Kidney (tissue), 14 donors: ENCODE measurements around the gene PNLDC1. TPM values are rescaled to one million over a fixed set of nuclear protein-coding genes. Genes with fewer than 3 reads are reported as not detected.

Source experiments
- DNase-seq, 5 donors: peaks; one replicate each; pipeline ENCODE4 v3.0.0-alpha.2; 2013 to 2020
- FAIRE-seq: peaks from 2 replicates; lab custom pipeline; 2012; peaks lifted over from hg19 to GRCh38; lab: Jason Lieb, UNC
- H3K27ac ChIP-seq, 2 donors: one replicate each; pipeline ENCODE4 v1.7.0; 2013; ENCODE audit warnings: low read depth in 2 of 2, low read length in 2 of 2, inconsistent platforms in 1 of 2
- H3K27me3 ChIP-seq: one replicate; pipeline ENCODE4 v1.7.1; 2013; ENCODE audit warnings: low read length, inconsistent platforms; ENCODE audit not compliant: control insufficient read depth, insufficient read depth
- H3K36me3 ChIP-seq, 3 donors: one replicate each; pipeline versions ENCODE4 v1.7.0 to v1.7.1; 2013; ENCODE audit warnings: low read length in 3 of 3, control low read depth in 1 of 3, inconsistent platforms in 1 of 3; ENCODE audit not compliant: insufficient read depth in 3 of 3, control insufficient read depth in 2 of 3
- H3K4me1 ChIP-seq, 3 donors: one replicate each; pipeline versions ENCODE4 v1.7.0 to v1.7.1; 2013; ENCODE audit warnings: low read length in 3 of 3, inconsistent platforms in 1 of 3, low read depth in 1 of 3; ENCODE audit not compliant: control insufficient read depth in 2 of 3, insufficient read depth in 2 of 3
- H3K4me3 ChIP-seq, 3 donors: one replicate each; pipeline versions ENCODE4 v1.7.0 to v1.8.1; 2013; ENCODE audit warnings: low read length in 3 of 3, control low read depth in 1 of 3, inconsistent platforms in 1 of 3
- H3K9ac ChIP-seq, 3 donors: one replicate each; pipeline versions ENCODE4 v1.7.0 to v1.7.1; 2013; ENCODE audit warnings: low read length in 3 of 3, control low read depth in 1 of 3, inconsistent platforms in 1 of 3
- H3K9me3 ChIP-seq, 3 donors: one replicate each; pipeline versions ENCODE4 v1.7.0 to v1.7.1; 2013; ENCODE audit warnings: low read length in 3 of 3, control low read depth in 1 of 3, inconsistent platforms in 1 of 3; ENCODE audit not compliant: control insufficient read depth in 2 of 3, insufficient read depth in 1 of 3
- intact Hi-C: fragments of 100-400 bp; cut with DNase I; formaldehyde crosslinking; loops from one replicate; pipeline ENCODE4 v1.11.1; 2022
- polyA plus RNA-seq: library from polyadenylated mRNA; stranded (reverse); fragments of 350-450 nt; fragmentation: Illumina TruSeq; extraction: RNeasy Lipid Tissue Mini Kit (QIAGEN cat#74804); gene quantifications from one replicate; pipeline ENCODE4 v1.2.3, GENCODE V29; 2014; ENCODE audit warnings: low read depth, low replicate concordance; ENCODE audit not compliant: insufficient read depth
- total RNA-seq: library from RNA; stranded (reverse); fragmentation: NEBNext Ultra II Directional; extraction: Animal tissue kit (Norgen Biotek cat#: 25700); gene quantifications from one replicate; pipeline ENCODE4 v1.2.1, GENCODE V29; 2021
- TF ChIP-seq, protein P1 (sequence below): IDR thresholded peaks from 3 replicates; pipeline ENCODE4 v1.5.1; 2012; ENCODE audit warnings: mild to moderate bottlenecking, moderate library complexity, borderline replicate concordance; ENCODE audit not compliant: insufficient read depth; ENCODE audit errors: extremely low read depth
- donor health status: control.
- donor health status: control.
- donor health status: control.
- donor health status: control.
- donor health status: control.
- donor health status: DM: yes; HTN: yes; CAD: no.
- donor health status: Normal renal cell carcinoma (clear cell type).

Gene PNLDC1
- total and polyA plus RNA-seq, 2 donors from 2014 or later = 0.34 TPM; not detected in 1

DNA sequence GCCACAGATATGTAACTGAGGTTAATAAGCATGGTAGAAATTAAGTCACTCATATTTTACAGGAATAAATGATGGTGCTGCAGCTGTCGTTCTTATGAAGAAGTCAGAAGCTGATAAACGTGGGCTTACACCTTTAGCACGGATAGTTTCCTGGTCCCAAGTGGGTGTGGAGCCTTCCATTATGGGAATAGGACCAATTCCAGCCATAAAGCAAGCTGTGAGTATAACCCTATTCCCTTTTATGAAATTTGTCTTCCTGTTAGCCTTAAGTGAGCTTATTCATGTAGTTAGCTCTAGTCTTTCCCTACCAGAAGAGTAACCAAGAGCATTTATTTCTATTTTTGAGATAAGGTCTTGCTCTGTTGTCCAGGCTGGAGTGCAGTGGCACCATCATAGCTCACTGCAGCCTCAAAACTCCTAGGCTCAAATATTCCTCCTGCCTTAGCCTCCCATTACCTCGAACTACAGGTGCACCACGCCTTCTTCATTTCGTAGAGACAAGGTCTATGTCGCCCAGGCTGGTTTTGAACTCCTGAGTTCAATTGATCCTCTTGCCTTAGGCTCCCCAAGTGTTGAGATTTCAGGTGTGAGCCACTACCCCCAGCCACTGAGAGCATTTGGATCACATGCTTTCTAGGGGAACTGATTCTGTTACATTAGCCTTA is 22.7 kb upstream of the PNLDC1 start:
- no peak overlapping the region for H3K4me3 ChIP-seq
- TF ChIP-seq, protein P1, sequence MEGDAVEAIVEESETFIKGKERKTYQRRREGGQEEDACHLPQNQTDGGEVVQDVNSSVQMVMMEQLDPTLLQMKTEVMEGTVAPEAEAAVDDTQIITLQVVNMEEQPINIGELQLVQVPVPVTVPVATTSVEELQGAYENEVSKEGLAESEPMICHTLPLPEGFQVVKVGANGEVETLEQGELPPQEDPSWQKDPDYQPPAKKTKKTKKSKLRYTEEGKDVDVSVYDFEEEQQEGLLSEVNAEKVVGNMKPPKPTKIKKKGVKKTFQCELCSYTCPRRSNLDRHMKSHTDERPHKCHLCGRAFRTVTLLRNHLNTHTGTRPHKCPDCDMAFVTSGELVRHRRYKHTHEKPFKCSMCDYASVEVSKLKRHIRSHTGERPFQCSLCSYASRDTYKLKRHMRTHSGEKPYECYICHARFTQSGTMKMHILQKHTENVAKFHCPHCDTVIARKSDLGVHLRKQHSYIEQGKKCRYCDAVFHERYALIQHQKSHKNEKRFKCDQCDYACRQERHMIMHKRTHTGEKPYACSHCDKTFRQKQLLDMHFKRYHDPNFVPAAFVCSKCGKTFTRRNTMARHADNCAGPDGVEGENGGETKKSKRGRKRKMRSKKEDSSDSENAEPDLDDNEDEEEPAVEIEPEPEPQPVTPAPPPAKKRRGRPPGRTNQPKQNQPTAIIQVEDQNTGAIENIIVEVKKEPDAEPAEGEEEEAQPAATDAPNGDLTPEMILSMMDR = no peak
- H3K9me3 ChIP-seq = no peaks in the 10 kb centered on the region
- H3K36me3 ChIP-seq = peaks cover 16 to 49% (median 41%) of the 10 kb centered on the region in 3 donors
- no peak for FAIRE-seq
- H3K9ac ChIP-seq = no peak overlapping the region
- no peak overlapping the region for H3K27ac ChIP-seq
- intact Hi-C loops = no loop called here
- no peak for DNase-seq
- H3K27me3 ChIP-seq = no peaks in the 10 kb centered on the region
- H3K4me1 ChIP-seq = no peaks in the 10 kb centered on the region

DNA sequence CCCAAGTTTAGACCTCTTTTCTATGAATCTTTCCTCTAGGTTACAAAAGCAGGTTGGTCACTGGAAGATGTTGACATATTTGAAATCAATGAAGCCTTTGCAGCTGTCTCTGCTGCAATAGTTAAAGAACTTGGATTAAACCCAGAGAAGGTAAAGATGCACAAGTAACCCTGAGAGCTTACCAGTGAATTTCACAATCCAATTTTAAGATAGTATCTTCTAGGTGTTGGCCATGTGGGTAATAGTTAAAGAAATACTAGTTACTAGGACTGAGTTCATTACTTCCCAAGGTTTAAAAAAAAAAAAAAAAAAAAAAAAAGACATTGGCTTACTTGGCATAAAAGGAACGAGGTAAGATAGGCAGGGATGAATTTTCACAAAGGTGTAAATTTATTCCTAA is 21.9 kb upstream of the PNLDC1 start:
- intact Hi-C loops = no loop called here
- H3K27ac ChIP-seq = no peak overlapping the region
- FAIRE-seq (no peak), DNase-seq (no peak)
- H3K9me3 ChIP-seq = no peaks in the 10 kb centered on the region
- no peaks in the 10 kb centered on the region for H3K4me1 ChIP-seq
- TF ChIP-seq, protein P1 = no peak
- no peaks in the 10 kb centered on the region for H3K27me3 ChIP-seq
- no peak overlapping the region for H3K9ac ChIP-seq
- no peak overlapping the region for H3K4me3 ChIP-seq
- H3K36me3 ChIP-seq = peaks cover 23 to 57% (median 48%) of the 10 kb centered on the region in 3 donors

GRCh38 chr6:159778542-159779103 is 21.5 kb upstream of the PNLDC1 start:
- FAIRE-seq (no peak), DNase-seq (no peak)
- no peaks in the 10 kb centered on the region for H3K27me3 ChIP-seq
- TF ChIP-seq, protein P1 = no peak
- no peak overlapping the region for H3K4me3 ChIP-seq
- H3K9me3 ChIP-seq = no peaks in the 10 kb centered on the region
- no peak overlapping the region for H3K9ac ChIP-seq
- H3K4me1 ChIP-seq = no peaks in the 10 kb centered on the region
- no peak overlapping the region for H3K27ac ChIP-seq
- H3K36me3 ChIP-seq = peaks cover 26 to 60% (median 51%) of the 10 kb centered on the region in 3 donors
- intact Hi-C loops = no loop called here
